HepG2 (cell line): ENCODE results near the gene IRF7.

Experiments used
- CTCF ChIP-seq: sonication (generic); formaldehyde crosslinking; IDR thresholded peaks from 2 replicates; pipeline ENCODE4 v1.5.0; 2020; ENCODE audit warnings: mild to moderate bottlenecking, missing genetic modification reagents, moderate library complexity
- MAZ ChIP-seq, 2 experiments: sonication (generic) in 1 of 2; formaldehyde crosslinking in 1 of 2; IDR thresholded peaks; 2 replicates each; pipeline versions ENCODE4 v1.5.0 to v1.6.1; 2012 to 2020; ENCODE audit warnings: low read depth in 2 of 2, mild to moderate bottlenecking in 2 of 2, borderline replicate concordance in 1 of 2, improper control_type of control experiment in 1 of 2, low read length in 1 of 2, missing genetic modification reagents in 1 of 2, moderate library complexity in 1 of 2
- PREB ChIP-seq: sonication (generic); formaldehyde crosslinking; IDR thresholded peaks from 2 replicates; pipeline ENCODE4 v1.4.0; 2020; ENCODE audit warnings: missing genetic modification reagents
- SP1 ChIP-seq, 2 experiments: fragments of 450-650 bp in 1 of 2; sonication (generic) in 1 of 2; formaldehyde crosslinking in 1 of 2; IDR thresholded peaks; 2 replicates each; pipeline versions ENCODE4 v1.4.0 to v1.6.1; 2016 to 2020; ENCODE audit warnings: missing genetic modification reagents in 1 of 2
- ZNF550 ChIP-seq: sonication (generic); formaldehyde crosslinking; IDR thresholded peaks from 2 replicates; pipeline ENCODE4 v1.4.0; 2020; ENCODE audit warnings: mild to moderate bottlenecking, missing genetic modification reagents, borderline replicate concordance
- ZNF747 ChIP-seq: sonication (generic); formaldehyde crosslinking; IDR thresholded peaks from 2 replicates; pipeline ENCODE4 v1.8.1; 2023; ENCODE audit warnings: missing genetic modification reagents, mild to moderate bottlenecking, borderline replicate concordance

- TF ChIP-seq ZNF747 (no peak), MAZ (IDR thresholded peaks at IDR 0.05; ENCODE audit: borderline replicate concordance, low read depth, low read length) (no peak), MAZ (CRISPR knock-in tag; IDR thresholded peaks at IDR 0.05; ENCODE audit: low read depth) (peak; percentile 52), PREB (no peak), CTCF (CRISPR knock-in tag) (no peak), ZNF550 (CRISPR knock-in tag) (no peak), SP1 (IDR thresholded peaks at IDR 0.05) (no peak), SP1 (CRISPR knock-in tag; IDR thresholded peaks at IDR 0.05) (peak; percentile 61)
These were observed 39.6 kb downstream of the IRF7 start, which contains the start of gene PHRF1 for GRCh38 chr11:575996-576768.
